ENCODE measurements around the gene GPR153.

DNA sequence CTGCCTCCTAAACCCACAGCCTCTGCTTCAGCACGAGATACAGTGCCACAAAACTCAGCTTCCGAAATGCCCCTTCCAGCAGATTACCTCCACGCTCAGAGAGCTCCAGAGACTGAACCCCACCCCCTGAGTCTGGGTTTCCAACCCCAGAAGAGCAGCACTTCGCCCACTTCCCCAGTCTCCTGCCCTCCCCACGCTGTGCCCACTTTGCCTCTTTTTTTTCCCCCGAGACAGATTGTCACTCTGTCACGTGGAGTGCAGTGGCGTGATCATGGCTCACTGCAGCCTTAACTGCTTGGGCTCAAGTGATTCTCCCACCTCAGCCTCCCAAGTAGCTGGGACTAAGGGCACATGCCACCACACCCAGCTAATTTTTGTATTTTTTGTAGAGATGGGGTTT lies 35.2 kb downstream of the GPR153 start:
- TF ChIP-seq, protein P1, sequence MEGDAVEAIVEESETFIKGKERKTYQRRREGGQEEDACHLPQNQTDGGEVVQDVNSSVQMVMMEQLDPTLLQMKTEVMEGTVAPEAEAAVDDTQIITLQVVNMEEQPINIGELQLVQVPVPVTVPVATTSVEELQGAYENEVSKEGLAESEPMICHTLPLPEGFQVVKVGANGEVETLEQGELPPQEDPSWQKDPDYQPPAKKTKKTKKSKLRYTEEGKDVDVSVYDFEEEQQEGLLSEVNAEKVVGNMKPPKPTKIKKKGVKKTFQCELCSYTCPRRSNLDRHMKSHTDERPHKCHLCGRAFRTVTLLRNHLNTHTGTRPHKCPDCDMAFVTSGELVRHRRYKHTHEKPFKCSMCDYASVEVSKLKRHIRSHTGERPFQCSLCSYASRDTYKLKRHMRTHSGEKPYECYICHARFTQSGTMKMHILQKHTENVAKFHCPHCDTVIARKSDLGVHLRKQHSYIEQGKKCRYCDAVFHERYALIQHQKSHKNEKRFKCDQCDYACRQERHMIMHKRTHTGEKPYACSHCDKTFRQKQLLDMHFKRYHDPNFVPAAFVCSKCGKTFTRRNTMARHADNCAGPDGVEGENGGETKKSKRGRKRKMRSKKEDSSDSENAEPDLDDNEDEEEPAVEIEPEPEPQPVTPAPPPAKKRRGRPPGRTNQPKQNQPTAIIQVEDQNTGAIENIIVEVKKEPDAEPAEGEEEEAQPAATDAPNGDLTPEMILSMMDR (IDR thresholded peaks at IDR 0.05) = no peak
- TF ChIP-seq POLR2AphosphoS5 (IDR thresholded peaks at IDR 0.05; ENCODE audit: low read depth, low read length) (no peak), YY1 (IDR thresholded peaks at IDR 0.05; ENCODE audit: low read depth) (no peak), CHD2 (IDR thresholded peaks at IDR 0.05; ENCODE audit: low read length, partially characterized antibody) (no peak), GABPA (IDR thresholded peaks at IDR 0.05; ENCODE audit: low read depth) (no peak), EZH2phosphoT487 (IDR thresholded peaks at IDR 0.05; ENCODE audit: borderline replicate concordance, low read depth) (no peak), TAF1 (IDR thresholded peaks at IDR 0.05; ENCODE audit: borderline replicate concordance, low read depth, low read length) (no peak), EP300 (IDR thresholded peaks at IDR 0.05; ENCODE audit: borderline replicate concordance in 1 of 2, low read depth in 1 of 2, low read length in 1 of 2) (no peak), RAD21 (IDR thresholded peaks at IDR 0.05; ENCODE audit: low read length) (no peak), IRF3 (IDR thresholded peaks at IDR 0.05; ENCODE audit: low read depth, low read length) (no peak), JUND (IDR thresholded peaks at IDR 0.05) (no peak), MXI1 (IDR thresholded peaks at IDR 0.05; ENCODE audit: low read depth, low read length) (no peak), GATA2 (CRISPR knock-in tag; IDR thresholded peaks at IDR 0.05) (no peak)
- TF ChIP-seq, protein P2, sequence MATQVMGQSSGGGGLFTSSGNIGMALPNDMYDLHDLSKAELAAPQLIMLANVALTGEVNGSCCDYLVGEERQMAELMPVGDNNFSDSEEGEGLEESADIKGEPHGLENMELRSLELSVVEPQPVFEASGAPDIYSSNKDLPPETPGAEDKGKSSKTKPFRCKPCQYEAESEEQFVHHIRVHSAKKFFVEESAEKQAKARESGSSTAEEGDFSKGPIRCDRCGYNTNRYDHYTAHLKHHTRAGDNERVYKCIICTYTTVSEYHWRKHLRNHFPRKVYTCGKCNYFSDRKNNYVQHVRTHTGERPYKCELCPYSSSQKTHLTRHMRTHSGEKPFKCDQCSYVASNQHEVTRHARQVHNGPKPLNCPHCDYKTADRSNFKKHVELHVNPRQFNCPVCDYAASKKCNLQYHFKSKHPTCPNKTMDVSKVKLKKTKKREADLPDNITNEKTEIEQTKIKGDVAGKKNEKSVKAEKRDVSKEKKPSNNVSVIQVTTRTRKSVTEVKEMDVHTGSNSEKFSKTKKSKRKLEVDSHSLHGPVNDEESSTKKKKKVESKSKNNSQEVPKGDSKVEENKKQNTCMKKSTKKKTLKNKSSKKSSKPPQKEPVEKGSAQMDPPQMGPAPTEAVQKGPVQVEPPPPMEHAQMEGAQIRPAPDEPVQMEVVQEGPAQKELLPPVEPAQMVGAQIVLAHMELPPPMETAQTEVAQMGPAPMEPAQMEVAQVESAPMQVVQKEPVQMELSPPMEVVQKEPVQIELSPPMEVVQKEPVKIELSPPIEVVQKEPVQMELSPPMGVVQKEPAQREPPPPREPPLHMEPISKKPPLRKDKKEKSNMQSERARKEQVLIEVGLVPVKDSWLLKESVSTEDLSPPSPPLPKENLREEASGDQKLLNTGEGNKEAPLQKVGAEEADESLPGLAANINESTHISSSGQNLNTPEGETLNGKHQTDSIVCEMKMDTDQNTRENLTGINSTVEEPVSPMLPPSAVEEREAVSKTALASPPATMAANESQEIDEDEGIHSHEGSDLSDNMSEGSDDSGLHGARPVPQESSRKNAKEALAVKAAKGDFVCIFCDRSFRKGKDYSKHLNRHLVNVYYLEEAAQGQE (IDR thresholded peaks at IDR 0.05; ENCODE audit: low read depth, low read length) = no peak

All from SK-N-SH (cell line).